Stimulated activated CD4-positive, alpha-beta T cell treated with anti-CD3 and anti-CD28 coated beads, Interleukin-15, amount 100 ng/mL, for 48 hours (primary cell): ENCODE data around the gene BTBD9.

Experiments
- DNase-seq, 2 donors: peaks; one replicate each; pipeline ENCODE4 v3.0.0-alpha.2; 2020; ENCODE audit warnings: low read depth in 2 of 2

Gene BTBD9

DNA sequence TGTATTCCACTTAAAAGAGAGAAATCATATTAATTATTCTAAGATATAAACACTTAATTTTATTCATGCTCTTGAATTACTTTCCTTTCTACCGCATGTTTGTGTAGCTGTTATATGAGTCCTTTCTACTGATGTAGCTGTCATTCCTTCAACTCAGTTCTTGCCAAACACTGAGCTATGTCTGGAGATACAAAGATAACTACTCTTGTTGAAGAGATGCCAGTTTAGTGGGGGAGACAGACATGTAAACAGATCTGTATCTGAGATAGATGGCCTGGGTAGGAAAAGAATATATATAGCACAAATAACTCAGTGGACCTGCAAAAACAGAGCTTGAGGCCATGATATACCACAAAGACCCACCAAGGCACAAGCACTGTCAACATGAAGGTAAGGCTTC, 157.3 kb downstream of the BTBD9 start:
- DNase-seq, result no peak

DNA sequence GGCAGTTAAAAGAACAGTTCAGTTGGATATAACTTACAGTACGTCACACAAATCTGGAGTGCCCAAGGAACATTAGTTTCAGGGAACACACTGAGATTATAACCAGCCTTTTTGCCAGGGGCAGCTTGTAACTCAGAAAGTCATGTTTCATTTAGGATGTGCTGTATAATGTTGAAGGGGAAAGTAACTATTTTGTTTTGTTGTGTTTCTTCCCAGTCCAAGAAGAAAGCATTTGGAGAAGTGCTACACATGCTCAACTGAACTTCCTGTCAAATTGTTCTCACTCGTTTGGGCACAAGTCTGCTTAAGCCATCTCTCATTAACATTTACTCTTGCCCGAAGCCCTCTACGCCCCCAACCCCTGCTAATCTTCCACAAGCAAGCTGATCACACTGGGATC, 157.9 kb downstream of the BTBD9 start:
- no peak for DNase-seq

DNA sequence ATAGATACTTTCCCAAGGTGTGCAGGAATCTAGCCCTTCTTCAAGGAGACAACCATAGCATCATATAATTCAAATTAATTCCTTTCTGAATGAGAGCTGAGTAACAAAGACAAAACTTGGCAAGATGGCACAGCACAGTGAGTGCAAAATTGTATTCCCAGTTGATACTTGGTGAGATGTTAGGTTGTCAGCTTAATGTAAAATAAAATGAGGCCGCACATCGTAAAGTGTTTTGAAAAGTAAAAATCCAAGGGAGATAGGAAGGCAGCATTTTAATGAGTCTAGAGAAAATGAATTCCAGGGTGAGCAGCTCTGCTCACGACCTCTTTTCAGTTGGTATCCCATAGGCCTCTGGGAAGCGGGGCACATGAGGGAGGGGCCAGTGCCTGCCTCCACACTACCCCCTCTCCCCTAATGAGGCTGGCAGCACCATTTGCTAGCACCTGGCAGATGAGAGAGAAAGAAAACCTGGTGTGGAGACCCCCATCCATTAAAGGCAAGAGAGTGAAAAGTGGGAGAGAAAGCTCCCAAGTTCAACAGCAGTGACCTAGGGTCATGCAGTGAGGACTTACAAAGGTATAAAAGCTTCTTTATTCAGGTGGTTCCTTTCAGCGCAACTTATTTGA, 158.4 kb downstream of the BTBD9 start:
- no peak for DNase-seq

- no peak for DNase-seq
Measured at GRCh38 chr6:38480036-38480435, 159.7 kb downstream of the BTBD9 start.

- DNase-seq, result no peak
Measured at GRCh38 chr6:38479331-38479730, 160.4 kb downstream of the BTBD9 start.

DNA sequence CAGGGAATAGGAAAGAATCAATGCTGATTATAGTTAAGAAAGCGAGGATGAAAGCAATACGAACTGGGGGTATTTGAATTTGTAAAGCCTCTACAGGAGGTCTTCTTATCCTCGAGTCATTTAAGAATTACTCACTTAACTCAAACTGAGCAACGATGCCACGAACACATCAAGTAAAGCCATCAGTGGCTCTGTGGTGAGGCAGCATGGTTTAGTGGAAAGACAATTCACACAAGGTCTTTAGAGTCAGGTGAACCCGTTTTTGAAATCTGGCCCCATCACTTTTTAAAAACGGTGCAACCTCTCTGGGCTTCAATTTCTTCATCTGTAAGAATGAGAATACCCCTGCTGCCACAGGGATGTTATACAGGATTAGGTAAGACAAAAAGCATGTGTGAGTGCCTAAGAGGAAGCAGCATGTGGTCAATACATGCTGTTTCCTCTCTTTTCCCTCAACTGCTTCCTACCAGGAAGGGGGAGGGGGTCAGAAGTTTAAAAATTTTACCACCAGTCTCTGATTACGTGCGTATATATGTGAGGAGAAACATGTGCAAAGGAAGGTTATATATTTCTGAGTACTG, 162.0 kb downstream of the BTBD9 start:
- DNase-seq, result no peak

DNA sequence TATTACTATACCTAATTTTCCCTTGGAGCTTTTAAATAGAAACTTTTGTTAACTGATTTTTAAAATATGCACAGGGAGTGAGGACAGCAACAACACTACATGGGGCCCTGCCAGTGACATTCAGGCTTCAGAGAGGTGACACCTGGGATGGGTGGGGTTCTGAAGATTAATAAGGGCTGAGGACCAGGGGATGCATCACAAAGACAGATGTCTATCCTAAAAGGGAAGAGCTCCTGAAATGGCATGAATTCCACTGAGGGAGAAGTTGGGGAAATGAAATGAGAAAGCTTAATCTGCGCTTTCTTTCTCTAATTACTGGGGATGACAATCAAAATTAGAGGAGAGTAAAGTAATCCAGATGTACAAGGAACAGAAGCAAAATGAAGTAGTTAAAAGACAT, 162.8 kb downstream of the BTBD9 start:
- no peak for DNase-seq

DNA sequence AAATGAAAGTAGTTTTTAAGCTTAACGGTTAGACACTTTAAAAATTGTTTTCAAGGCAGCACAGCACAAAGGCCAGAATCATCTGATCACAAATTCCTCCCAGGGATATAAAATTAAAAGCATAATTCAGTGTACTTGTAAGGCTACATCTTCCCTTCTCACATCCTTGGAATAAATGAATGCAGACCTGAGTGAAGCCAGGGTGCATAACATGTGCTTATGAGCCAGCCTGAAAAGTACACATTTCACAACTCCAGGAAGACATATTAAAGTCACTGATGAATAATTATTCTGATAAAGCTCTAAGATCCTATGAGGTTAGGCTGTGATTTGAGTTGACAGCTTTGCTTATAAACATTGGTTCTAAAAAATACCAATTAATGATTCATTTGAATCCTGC, 163.6 kb downstream of the BTBD9 start:
- no peak for DNase-seq

GRCh38 chr6:38470548-38470947, 169.2 kb downstream of the BTBD9 start:
- no peak for DNase-seq

- DNase-seq, result no peak
Measured at GRCh38 chr6:38467566-38467965, 172.2 kb downstream of the BTBD9 start.

DNA sequence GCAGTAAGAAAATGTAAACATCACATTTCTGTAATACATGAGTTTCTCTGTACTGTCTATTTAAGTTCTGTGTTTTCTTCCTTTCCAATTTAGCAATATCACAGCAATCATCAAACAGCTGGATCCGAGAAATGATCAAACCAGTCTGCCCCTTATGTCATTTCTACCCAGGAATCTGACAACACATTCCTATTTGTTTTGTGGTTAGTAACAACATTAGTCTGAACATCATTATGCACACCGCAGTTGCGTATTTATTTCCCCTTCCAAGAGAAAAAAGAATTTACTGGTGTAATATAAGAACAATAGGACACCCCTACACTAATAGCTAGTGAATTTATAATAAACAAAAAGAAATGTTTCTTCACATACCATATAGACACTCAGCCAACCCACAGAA, 179.5 kb downstream of the BTBD9 start:
- DNase-seq, result no peak

DNA sequence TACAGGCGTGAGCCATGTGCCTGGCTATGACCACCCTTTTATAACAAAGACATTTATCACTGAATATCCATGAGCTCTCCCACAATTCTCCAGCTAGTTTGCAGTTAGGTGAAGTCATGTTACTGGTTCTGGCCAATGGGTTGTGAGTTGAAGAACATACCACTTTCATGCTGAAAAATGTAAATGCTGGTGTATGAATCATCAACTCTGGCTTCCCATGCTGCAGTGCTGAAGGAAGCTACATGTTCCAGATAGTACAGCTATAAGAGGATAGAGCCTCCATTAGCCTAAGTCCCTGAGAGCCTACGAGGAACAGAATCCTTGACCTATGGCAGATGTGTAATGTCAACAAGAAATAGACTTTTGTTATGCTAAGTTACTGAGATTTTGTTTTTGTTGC, 180.4 kb downstream of the BTBD9 start:
- no peak for DNase-seq

DNA sequence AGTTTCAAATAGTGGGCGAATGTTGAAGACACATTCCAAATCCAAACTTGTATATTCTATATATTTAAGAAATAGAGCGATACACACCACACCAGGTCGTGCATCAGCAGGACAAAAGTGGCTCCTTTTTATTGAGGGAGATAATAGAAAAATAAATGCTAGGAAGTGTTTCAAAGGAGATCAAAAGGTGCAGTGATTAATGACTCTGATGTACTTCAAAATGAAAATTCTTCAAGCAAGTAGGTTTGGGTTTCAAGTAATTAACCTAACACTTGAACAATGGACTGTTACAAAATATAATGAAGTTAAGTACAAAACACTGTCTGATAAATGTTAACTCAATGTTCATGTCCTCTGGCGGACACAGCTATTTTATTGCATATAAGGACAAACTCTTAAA, 185.9 kb downstream of the BTBD9 start:
- DNase-seq, result no peak

DNA sequence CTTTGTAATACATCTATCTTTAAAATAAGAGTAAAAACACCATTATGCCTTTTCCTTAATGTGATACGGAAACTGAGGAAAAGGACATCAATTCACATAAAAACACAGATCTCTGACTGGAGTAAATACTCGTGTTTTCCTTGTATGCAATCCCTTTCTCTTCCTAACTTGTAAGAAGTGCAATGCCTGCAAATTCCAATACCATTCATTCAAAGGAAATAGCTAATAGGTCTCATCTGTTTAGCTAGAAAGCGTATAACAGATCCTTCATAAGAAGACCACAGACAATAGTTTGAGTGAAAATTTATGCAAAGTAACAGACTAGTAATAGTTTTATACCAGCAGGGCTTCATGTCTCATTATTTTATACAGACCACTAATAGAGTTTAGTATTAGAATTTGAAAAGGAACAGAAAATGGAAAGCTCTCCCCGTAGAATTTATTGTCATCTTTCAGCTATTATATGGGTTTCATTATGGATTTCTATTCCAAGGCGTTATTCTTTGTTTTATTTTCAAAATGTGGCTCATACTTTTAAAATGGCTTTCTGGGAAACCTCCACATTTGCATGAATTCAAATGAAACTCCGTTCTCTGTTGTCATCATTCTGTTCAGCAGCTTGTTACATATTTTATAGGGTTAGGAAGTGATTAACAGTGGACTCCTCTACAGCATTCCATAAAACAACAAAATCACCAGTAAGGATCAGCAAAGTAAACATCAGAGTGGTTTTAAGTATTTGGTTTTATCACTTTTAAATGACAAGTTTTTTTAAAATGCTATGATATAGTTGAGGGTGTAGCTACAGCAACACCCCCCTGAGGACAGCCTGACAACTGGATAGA, 186.7 kb downstream of the BTBD9 start:
- no peak for DNase-seq

GRCh38 chr6:38450717-38451116, 189.0 kb downstream of the BTBD9 start:
- DNase-seq, result no peak

- no peak for DNase-seq
Measured at GRCh38 chr6:38445925-38446324, 193.8 kb downstream of the BTBD9 start.

GRCh38 chr6:38445336-38445735, 194.4 kb downstream of the BTBD9 start:
- no peak for DNase-seq

DNA sequence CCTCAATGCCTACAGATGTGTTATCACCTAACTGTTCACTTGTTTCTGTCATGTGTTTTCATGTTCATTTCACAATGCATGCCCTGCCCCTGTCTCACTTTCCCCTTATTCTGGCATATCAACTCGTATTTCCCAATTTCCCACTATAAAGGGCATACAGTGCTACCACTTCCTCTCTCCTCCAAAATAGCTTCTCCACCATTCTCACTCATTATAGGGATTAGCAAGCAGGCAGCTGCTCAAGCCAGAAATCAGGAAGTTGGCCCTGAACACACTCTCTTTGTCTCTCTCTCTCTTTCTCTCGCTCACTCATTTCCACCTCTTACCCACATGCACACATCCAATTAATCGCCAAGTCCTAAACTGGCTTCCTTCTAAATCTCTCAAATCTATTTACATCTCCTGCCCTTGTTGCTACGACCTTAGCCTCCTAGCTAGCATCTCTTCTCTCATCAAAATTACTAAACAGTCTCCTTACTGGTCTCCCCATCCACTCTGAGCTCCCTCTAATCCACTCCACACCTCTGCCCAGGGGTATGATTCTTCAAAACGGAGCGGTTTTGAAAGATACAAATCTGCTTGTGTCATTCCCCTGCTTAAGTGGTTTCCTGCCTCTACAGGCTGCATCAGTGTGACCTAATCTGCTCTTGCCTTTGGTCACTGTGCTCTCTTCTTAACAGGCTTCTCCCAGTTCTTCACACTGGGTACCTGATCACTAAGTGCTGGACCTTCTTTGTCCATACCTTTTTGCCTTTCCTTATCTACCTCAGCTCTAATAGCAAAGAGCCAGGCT, 196.2 kb downstream of the BTBD9 start:
- DNase-seq, result no peak

DNA sequence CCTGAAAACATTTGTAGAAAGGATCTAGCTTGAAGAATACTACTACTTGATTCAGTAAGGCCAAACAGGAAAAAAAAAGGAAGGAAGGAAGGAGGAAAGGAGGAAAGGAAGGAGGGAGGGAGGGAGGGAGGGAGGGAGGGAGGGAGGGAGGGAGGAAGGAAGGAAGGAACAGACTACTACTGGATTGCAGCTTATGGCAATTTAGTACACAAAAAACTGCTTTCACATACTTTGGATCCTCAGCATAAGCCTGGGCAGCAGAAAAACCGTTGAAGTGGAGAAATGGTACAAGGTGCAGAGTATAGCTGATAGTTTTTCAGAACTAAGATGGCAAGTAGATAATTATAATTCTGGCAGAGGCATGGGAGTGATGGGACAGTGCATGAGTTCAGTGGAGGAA, 201.6 kb downstream of the BTBD9 start:
- no peak for DNase-seq

- no peak for DNase-seq
Measured at GRCh38 chr6:38436726-38437465, 202.8 kb downstream of the BTBD9 start.

GRCh38 chr6:38435330-38435729, 204.4 kb downstream of the BTBD9 start:
- no peak for DNase-seq

DNA sequence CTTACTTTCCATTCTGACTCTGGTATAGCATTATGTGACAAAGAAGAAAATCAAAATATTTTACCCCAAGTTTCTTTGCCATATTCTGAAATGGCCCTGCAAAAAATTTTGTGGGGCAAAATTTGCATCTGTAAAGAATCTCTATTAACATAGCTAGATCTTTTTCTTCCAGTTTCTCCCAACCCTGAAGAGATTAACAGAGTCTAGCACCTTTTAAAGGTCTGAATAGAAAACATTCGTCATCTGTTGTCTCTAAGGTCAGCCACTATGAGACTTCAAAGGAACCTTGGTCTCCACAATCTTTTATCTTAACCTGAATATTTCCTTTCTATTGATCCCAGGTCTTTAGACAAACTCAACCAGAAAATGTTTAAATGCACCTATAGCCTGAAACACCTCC, 205.7 kb downstream of the BTBD9 start:
- no peak for DNase-seq
